GM21529 (cell line): ENCODE results near the gene C5orf58.

Experiments used
- ATAC-seq: cut with Tn5 transposase; IDR thresholded peaks from one replicate; pipeline ENCODE4 v1.9.1; 2021; ENCODE audit not compliant: unreplicated experiment

The C5orf58 gene, protein sequence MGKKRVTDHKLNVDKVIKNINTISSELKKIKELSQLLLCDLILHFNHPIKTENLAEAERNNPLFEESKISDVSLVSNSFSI

GRCh38 chr5:170232786-170233185, at the start of gene C5orf58:
TSS of gene C5orf58 (plus strand) at chr5:170232985. CDS start at chr5:170234977, 1,992 bp downstream.
- no peak for ATAC-seq

DNA sequence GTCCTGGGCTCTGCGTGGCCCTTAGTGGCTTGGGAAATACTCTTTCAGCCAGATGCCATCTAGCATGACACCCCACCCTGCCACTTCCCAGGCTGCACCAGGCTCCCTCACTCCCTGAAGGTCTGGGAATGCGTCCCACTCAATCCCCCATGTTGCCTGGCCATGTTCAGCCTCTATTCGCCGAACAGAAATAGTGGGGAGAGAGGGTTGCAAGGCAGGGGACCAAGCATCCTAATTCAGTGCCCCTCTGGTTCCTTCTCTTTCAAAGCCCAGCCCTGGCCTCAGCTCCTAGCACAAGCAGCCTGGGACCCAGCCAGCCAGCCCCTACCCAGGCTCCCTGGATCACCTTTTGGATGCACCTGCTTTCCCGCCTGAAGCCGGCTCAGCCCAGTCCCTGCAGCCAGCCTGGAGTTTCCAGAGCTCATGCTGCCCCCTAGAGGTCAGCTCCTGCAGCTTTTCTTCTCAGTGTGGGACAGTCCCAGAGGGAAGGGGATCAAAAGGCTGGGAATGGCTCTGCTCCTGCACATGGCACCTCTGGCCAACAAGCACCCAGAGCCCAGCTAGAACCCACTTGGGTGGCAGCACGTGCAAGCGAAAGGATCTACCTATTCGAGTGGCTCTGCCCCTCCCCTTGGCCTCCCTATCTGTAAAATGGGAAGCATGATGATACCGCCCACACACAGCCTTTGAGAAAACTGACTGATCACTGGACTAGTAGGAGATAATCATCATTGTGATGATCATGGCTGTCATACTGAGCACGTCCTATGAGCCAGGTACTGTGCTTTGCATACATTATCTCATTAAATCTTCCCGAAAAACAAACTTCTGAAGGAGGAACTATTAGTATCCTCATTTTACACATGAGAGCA, 48.7 kb upstream of the C5orf58 start:
- ATAC-seq = peak; percentile 92

DNA sequence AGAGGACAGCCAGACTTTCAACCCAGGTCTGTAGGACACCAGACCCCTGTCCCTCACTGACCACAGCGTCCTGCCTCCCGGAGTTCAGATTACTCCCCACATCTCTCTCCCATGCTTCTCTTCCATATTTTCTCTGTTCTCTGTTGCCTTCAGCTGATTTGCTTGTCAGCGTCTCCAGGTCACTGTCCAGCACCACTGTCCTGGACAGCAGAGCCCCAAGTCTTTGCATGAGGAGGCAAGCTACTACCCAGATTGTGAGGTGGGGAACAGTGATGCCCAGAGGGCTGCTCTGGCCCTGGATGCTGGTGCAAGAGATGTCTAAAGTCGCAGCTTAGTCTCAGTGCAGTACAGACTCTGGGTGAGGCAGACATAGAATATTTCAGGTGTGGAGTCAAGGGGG, 48.0 kb upstream of the C5orf58 start:
- no peak for ATAC-seq

DNA sequence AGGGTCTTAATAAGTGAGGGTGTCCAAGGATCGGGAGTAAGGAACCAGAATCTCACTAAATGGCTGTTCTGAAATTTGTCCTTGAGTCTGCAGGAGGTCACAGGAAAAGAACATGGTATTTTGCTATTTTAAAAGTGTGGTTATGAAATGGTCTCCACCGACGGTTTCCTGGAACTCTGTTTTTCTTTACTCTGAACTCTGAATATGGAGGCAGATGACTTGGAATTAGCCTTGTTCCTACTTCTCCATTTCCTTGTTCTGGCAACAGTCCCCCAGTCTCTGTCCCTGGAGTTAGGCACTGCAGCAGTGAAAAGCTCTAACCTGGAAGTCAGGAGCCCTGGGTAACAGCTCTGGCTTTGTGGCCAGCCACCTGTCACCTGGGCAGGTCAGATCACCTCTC, 46.6 kb upstream of the C5orf58 start:
- no peak for ATAC-seq

- ATAC-seq = no peak
These were observed 45.9 kb upstream of the C5orf58 start for GRCh38 chr5:170186856-170187255.

DNA sequence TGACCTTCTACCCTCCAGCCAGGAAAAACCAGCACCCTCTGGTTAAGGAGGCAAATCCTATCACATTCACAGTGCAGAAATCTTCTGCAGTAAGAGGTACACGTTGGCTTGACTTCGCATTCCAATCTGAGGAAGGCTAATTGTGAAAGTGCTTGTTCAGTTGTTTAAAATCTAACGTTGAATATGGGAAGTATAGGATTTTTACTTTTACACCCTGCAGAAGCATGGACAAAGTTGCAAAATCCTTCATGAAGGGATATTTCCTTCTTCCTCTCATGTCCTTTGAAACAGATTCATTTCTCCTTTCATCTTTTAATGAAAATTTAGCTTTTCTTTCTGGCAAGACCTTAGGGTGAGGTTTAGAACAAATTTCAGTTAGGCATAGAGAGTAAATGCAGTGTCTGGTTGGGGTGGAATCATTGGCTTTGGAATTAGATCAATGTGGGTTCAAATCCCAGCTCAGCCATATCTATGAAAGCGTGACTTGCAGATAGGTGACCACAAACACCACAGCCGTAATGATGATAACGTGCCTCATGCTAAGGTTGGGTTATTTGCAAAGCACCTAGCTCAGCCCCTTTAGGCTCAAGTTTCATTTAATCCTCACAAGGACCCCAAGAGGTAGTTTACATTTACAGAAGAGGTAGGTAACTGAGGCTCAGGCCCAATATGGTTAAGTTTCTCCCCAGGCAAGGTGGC, 42.2 kb upstream of the C5orf58 start:
- no peak for ATAC-seq

GRCh38 chr5:170192829-170193228, 40.0 kb upstream of the C5orf58 start:
- no peak for ATAC-seq

- ATAC-seq = no peak
These were observed 36.8 kb upstream of the C5orf58 start for GRCh38 chr5:170195961-170196360.

- no peak for ATAC-seq
These were observed 31.9 kb upstream of the C5orf58 start for GRCh38 chr5:170200876-170201275.

GRCh38 chr5:170201311-170201710, 31.5 kb upstream of the C5orf58 start:
- no peak for ATAC-seq

GRCh38 chr5:170202117-170202516, 30.7 kb upstream of the C5orf58 start:
- no peak for ATAC-seq

- no peak for ATAC-seq
These were observed 28.6 kb upstream of the C5orf58 start for GRCh38 chr5:170204202-170204601.

DNA sequence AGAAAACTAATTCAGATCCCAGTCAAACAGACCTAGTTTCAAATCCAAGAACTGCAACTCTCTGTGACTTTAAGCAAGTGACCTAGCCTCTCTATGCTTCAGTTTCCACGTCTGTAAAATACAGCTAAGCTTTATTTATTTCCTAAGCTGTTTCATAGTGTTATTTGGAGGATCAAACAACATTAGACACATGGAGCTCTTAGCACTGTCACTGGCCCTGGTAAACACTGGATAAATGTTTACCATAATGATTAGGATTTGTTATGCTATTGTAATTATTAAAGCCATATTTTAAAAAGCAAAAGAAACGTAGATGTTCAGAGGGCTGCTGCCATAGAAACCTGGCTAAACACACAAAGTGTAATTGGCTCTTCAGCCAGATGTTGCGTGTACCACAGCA, 26.6 kb upstream of the C5orf58 start:
- ATAC-seq = no peak

- no peak for ATAC-seq
These were observed 25.8 kb upstream of the C5orf58 start for GRCh38 chr5:170206958-170207357.

GRCh38 chr5:170211575-170212334, 21.0 kb upstream of the C5orf58 start:
- ATAC-seq = no peak

- ATAC-seq = no peak
These were observed 16.4 kb upstream of the C5orf58 start for GRCh38 chr5:170216257-170216864.

DNA sequence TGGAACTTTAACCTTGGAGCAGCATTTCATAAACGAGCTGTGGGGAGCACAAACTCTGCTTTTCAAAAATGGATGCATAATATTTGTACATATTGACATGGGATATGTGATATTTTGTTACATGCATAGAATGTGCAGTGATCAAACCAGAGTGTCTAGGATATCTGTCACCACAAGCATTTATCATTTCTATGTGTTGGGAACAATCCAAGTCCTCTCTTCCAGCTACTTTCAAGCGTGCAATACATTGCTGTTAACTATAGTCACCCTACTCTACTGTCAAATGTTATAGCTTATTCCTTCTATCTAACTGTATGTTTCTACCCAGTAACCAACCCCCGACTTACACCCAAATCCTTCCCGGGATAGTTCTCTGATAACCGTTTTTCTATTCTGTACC, 15.0 kb upstream of the C5orf58 start:
- no peak for ATAC-seq

- no peak for ATAC-seq
These were observed 14.1 kb upstream of the C5orf58 start for GRCh38 chr5:170218726-170219125.

DNA sequence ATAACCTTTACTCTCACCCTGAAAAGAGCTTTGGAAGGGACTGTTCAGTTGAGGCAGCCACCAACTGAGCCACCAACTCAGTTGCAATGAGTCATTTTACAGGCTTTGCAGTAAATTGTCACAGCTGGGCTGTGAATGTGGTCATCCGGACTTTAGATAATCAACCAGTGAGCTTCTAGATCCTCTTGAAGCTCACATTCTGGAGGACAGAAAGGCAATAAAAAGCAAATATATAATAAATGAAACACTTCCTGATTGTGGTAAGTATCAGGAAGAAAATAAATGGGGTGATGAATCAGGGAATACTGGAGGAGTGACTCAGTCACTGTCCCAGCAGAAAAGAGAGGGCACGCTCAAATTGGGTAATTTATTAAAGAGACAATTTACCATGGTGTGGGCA, 13.2 kb upstream of the C5orf58 start:
- no peak for ATAC-seq

- no peak for ATAC-seq
These were observed 12.6 kb upstream of the C5orf58 start for GRCh38 chr5:170220191-170220590.

GRCh38 chr5:170221327-170221741, 11.5 kb upstream of the C5orf58 start:
- ATAC-seq = no peak
